Activated T-cell treated with anti-CD3 and anti-CD28 coated beads for 24 hours (primary cell): ENCODE measurements around the gene CCDC197.

Experiments
- DNase-seq: peaks from one replicate; pipeline ENCODE4 v3.0.0-alpha.2; 2020; ENCODE audit warnings: low read depth

CCDC197 gene

GRCh38 chr14:94043111-94043755 lies 46.1 kb downstream of the CCDC197 start:
- DNase-seq = no peak

GRCh38 chr14:94043756-94044475 lies 46.8 kb downstream of the CCDC197 start:
- no peak for DNase-seq

GRCh38 chr14:94044476-94045091 lies 47.5 kb downstream of the CCDC197 start:
- no peak for DNase-seq

GRCh38 chr14:94045101-94045500 lies 48.0 kb downstream of the CCDC197 start:
- no peak for DNase-seq

GRCh38 chr14:94045563-94046345 lies 48.7 kb downstream of the CCDC197 start:
- no peak for DNase-seq

GRCh38 chr14:94046696-94047250 lies 49.7 kb downstream of the CCDC197 start:
- no peak for DNase-seq

GRCh38 chr14:94047581-94047980 lies 50.5 kb downstream of the CCDC197 start:
- DNase-seq = no peak

- DNase-seq = no peak
Observed at GRCh38 chr14:94048691-94049624, 51.9 kb downstream of the CCDC197 start.

- DNase-seq = no peak
Observed at GRCh38 chr14:94049625-94050023, 52.5 kb downstream of the CCDC197 start.

- DNase-seq = no peak
Observed at GRCh38 chr14:94050231-94050880, 53.3 kb downstream of the CCDC197 start.

- no peak for DNase-seq
Observed at GRCh38 chr14:94051115-94051514, 54.0 kb downstream of the CCDC197 start.

- DNase-seq = no peak
Observed at GRCh38 chr14:94051779-94052178, 54.7 kb downstream of the CCDC197 start.

- no peak for DNase-seq
Observed at GRCh38 chr14:94052199-94052598, 55.1 kb downstream of the CCDC197 start.

GRCh38 chr14:94052662-94053061 lies 55.6 kb downstream of the CCDC197 start:
- no peak for DNase-seq

- no peak for DNase-seq
Observed at GRCh38 chr14:94054401-94054800, 57.3 kb downstream of the CCDC197 start.

GRCh38 chr14:94054936-94055335 lies 57.8 kb downstream of the CCDC197 start:
- DNase-seq = no peak

GRCh38 chr14:94056579-94057308 lies 59.6 kb downstream of the CCDC197 start:
- no peak for DNase-seq

- DNase-seq = no peak
Observed at GRCh38 chr14:94058128-94058673, 61.1 kb downstream of the CCDC197 start.
